A549 treated with GW870086 at 1 μM for 4 hours (cell line): ENCODE measurements around the gene BRMS1L. TPM values are rescaled to one million over a fixed set of nuclear protein-coding genes. Genes with fewer than 3 reads are reported as not detected.

ENCODE experiments used
- total RNA-seq: library from RNA; stranded (reverse); fragments of 200-300 nt; extraction: Qiagen RNA extraction; gene quantifications from 5 replicates; pipeline ENCODE4 v1.2.3, GENCODE V29; 2022; ENCODE audit warnings: low read depth

Gene BRMS1L, protein sequence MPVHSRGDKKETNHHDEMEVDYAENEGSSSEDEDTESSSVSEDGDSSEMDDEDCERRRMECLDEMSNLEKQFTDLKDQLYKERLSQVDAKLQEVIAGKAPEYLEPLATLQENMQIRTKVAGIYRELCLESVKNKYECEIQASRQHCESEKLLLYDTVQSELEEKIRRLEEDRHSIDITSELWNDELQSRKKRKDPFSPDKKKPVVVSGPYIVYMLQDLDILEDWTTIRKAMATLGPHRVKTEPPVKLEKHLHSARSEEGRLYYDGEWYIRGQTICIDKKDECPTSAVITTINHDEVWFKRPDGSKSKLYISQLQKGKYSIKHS
- 10.6 to 12.5 TPM (median 12.0 TPM) in 5 replicates for total RNA-seq

GRCh38 chr14:35826218-35826951 lies at the start of gene BRMS1L:
Gene BRMS1L (plus strand): TSS chr14:35826338. CDS start chr14:35826517, 179 bp downstream.

GRCh38 chr14:35808638-35809563 lies 17.2 kb upstream of the BRMS1L start, which contains the start of gene RALGAPA1:
Gene RALGAPA1 (minus strand): TSS chr14:35809295. CDS start chr14:35808835, 460 bp downstream.

Other genes starting within 250 kb of the BRMS1L start
- gene RALGAPA1, start 17.0 kb upstream of the BRMS1L start, total RNA-seq = 6.1 to 9.1 TPM (median 7.6 TPM) in 5 replicates